Measurements from ENCODE around the gene BOLL. TPM values are rescaled to one million over a fixed set of nuclear protein-coding genes. Genes with fewer than 3 reads are reported as not detected.

BOLL gene
- total RNA-seq, 1 experiment from 2014 or later: not detected

- ChIA-PET CTCF (interaction anchor here (0.6 kb wide), 1 partner anchor 12 kb away, joined by 8 read pairs; no protein-coding TSS in a partner anchor), POLR2A (ENCODE audit: unreplicated experiment) (no interaction called here)
- no peak for TF ChIP-seq CTCF (conservative IDR thresholded peaks at IDR 0.05)
- TF ChIP-seq EZH2 (IDR thresholded peaks at IDR 0.05; ENCODE audit: low read depth): no peak
- no peaks in the 10 kb centered on the region for H3K9me2 ChIP-seq (ENCODE audit: insufficient read depth)
- 0 out of 2 replicates have a peak, but pooled peaks cover 15% of the 10 kb centered on the region for H3K36me3 ChIP-seq (ENCODE audit: low read depth)
- peak overlapping the region; percentile 98 for H3K4me3 ChIP-seq
- H3K27me3 ChIP-seq (ENCODE audit: insufficient read depth, low read depth): no peaks in the 10 kb centered on the region
- peak overlapping the region; percentile 78 for H3K4me2 ChIP-seq
- H3F3A ChIP-seq (ENCODE audit: insufficient read depth, low read depth): no peaks in the 10 kb centered on the region; the same call in 1 of the 2 replicates
- peaks cover 53% of the 10 kb centered on the region for H3K79me2 ChIP-seq (ENCODE audit: low read depth)
- H3K9me3 ChIP-seq (ENCODE audit: insufficient read depth, low read depth): no peaks in the 10 kb centered on the region
- BruUV-seq (replicated peaks): no TSS peak
- peaks cover 18% of the 10 kb centered on the region for H4K20me1 ChIP-seq (ENCODE audit: insufficient read depth)
- peaks cover 15% of the 10 kb centered on the region for H3K4me1 ChIP-seq (replicated peaks; ENCODE audit: insufficient read depth)
- DNase-seq: no peak
- no peak overlapping the region for H3K27ac ChIP-seq
- intact Hi-C loops (cut with micrococcal nuclease; ENCODE audit: unreplicated experiment): loop anchor here (2.0 to 10.0 kb wide), 7 partner anchors 71 to 1751 kb away; partner anchors contain the start of genes HSPE1, MOB4, SATB2 and SF3B1
- H2AFZ ChIP-seq: peak overlapping the region; percentile 94
These were observed 78.9 kb downstream of the BOLL start for GRCh38 chr2:197705912-197706838.

GRCh38 chr2:197705121-197705911 is 79.8 kb downstream of the BOLL start, which contains the start of gene MARS2:
TSS of gene MARS2 (plus strand) at chr2:197705369. CDS start at chr2:197705406, 37 bp downstream.
- intact Hi-C loops (cut with micrococcal nuclease; ENCODE audit: unreplicated experiment): loop anchor here (5.0 to 10.0 kb wide), 6 partner anchors 72 to 1752 kb away; partner anchors contain the start of genes HSPE1, MOB4, SATB2 and SF3B1
- TF ChIP-seq EZH2 (IDR thresholded peaks at IDR 0.05; ENCODE audit: low read depth) (no peak), CTCF (conservative IDR thresholded peaks at IDR 0.05) (no peak)
- DNase-seq: peak; percentile 70 to 89

More at GRCh38 chr2:197705121-197705911, 79.8 kb downstream of the BOLL start, which contains the start of gene MARS2:
- H3K9me2 ChIP-seq (ENCODE audit: insufficient read depth): no peaks in the 10 kb centered on the region
- ChIA-PET CTCF (interaction anchor here (0.6 kb wide), 1 partner anchor 424 kb away, joined by 8 read pairs; no protein-coding TSS in a partner anchor), POLR2A (ENCODE audit: unreplicated experiment) (interaction anchor here (0.7 to 1.0 kb wide), 2 partner anchors 189 to 1125 kb away, joined by 6 to 9 read pairs; partner anchors contain the start of gene MOB4)
- H4K20me1 ChIP-seq (ENCODE audit: insufficient read depth): peaks cover 18% of the 10 kb centered on the region
- BruUV-seq (replicated peaks): TSS peak; percentile 32
- H3K36me3 ChIP-seq (ENCODE audit: low read depth): 0 out of 2 replicates have a peak, but pooled peaks cover 11% of the 10 kb centered on the region
- H3K4me3 ChIP-seq: peak within 1 kb of the TSS; percentile 98
- H3K27me3 ChIP-seq (ENCODE audit: insufficient read depth, low read depth): no peaks in the 10 kb centered on the region
- peaks cover 15% of the 10 kb centered on the region for H3K4me1 ChIP-seq (replicated peaks; ENCODE audit: insufficient read depth)
- no peaks in the 10 kb centered on the region for H3K9me3 ChIP-seq (ENCODE audit: insufficient read depth, low read depth)
- no peaks in the 10 kb centered on the region; the same call in 1 of the 2 replicates for H3F3A ChIP-seq (ENCODE audit: insufficient read depth, low read depth)
- H3K79me2 ChIP-seq (ENCODE audit: low read depth): peaks cover 48% of the 10 kb centered on the region
- H3K27ac ChIP-seq: no peak within 1 kb of the TSS
- peak within 1 kb of the TSS; percentile 78 for H3K4me2 ChIP-seq
- H2AFZ ChIP-seq: peak within 1 kb of the TSS; percentile 94

All from PC-9 (cell line).